Smooth muscle cell (in vitro differentiated cells): ENCODE measurements around the gene THOC7. TPM values are rescaled to one million over a fixed set of nuclear protein-coding genes. Genes with fewer than 3 reads are reported as not detected.

Experiments
- DNase-seq: peaks from one replicate; lab custom pipeline; 2025; ENCODE audit not compliant: unreplicated experiment; lab: John Stamatoyannopoulos, UW
- H2AFZ ChIP-seq: fragments of 200-600 bp; sonication (generic); 2 replicates; pipeline ENCODE4 v1.6.0; 2016; ENCODE audit warnings: antibody characterized with exemption, low read depth, mild to moderate bottlenecking
- H3F3A ChIP-seq: fragments of 200-600 bp; sonication (generic); 2 replicates; pipeline ENCODE4 v1.6.0; 2017; ENCODE audit warnings: antibody characterized with exemption, low read depth
- H3K27ac ChIP-seq: fragments of 200-600 bp; sonication (generic); 2 replicates; pipeline ENCODE4 v1.5.1; 2016; ENCODE audit warnings: low read depth, mild to moderate bottlenecking
- H3K27me3 ChIP-seq: fragments of 200-600 bp; sonication (generic); 2 replicates; pipeline ENCODE4 v1.6.1; 2016; ENCODE audit warnings: low read depth, mild to moderate bottlenecking
- H3K36me3 ChIP-seq: fragments of 200-600 bp; sonication (generic); 2 replicates; pipeline ENCODE4 v1.5.1; 2016; ENCODE audit warnings: low read depth
- H3K4me1 ChIP-seq: fragments of 200-600 bp; sonication (generic); 2 replicates; pipeline ENCODE4 v1.5.1; 2016; ENCODE audit warnings: low read depth
- H3K4me2 ChIP-seq: fragments of 200-600 bp; sonication (generic); 2 replicates; pipeline ENCODE4 v1.6.0; 2016; ENCODE audit warnings: mild to moderate bottlenecking
- H3K4me3 ChIP-seq: fragments of 200-600 bp; sonication (generic); 2 replicates; pipeline ENCODE4 v1.5.1; 2016; ENCODE audit warnings: mild to moderate bottlenecking
- H3K79me2 ChIP-seq: fragments of 200-600 bp; sonication (generic); 2 replicates; pipeline ENCODE4 v1.6.0; 2016; ENCODE audit warnings: low read depth, mild to moderate bottlenecking
- H3K9ac ChIP-seq: fragments of 200-600 bp; sonication (generic); 2 replicates; pipeline ENCODE4 v1.6.0; 2016; ENCODE audit warnings: low read depth
- H3K9me3 ChIP-seq: fragments of 200-600 bp; sonication (generic); replicated peaks from 2 replicates; pipeline ENCODE4 v1.5.1; 2016; ENCODE audit warnings: low read depth
- H4K20me1 ChIP-seq: fragments of 200-600 bp; sonication (generic); 2 replicates; pipeline ENCODE4 v1.6.0; 2016; ENCODE audit warnings: low read depth
- WGBS: methylation state at CpG from one replicate; pipeline ENCODE4 v1.1.7; 2016; ENCODE audit warnings: low lambda C conversion rate; 5-methylcytosine and 5-hydroxymethylcytosine counted together
- polyA plus RNA-seq: library from polyadenylated mRNA; unstranded; fragments of >200 nt; fragmentation: Nextera tagmentation; extraction: Ambion mirVana; gene quantifications from 2 replicates; pipeline ENCODE4 v1.2.1, GENCODE V29; 2016
- total RNA-seq: library from RNA; depleted of rRNA; stranded (reverse); fragments of >200 nt; gene quantifications from 2 replicates; pipeline ENCODE4 v1.2.3, GENCODE V29; 2014
- TF ChIP-seq, protein P1 (sequence below): fragments of 200-600 bp; sonication (generic); IDR thresholded peaks from 2 replicates; pipeline ENCODE4 v1.5.1; 2017; ENCODE audit warnings: borderline replicate concordance, mild to moderate bottlenecking, antibody characterized with exemption; ENCODE audit not compliant: insufficient read depth, poor library complexity, severe bottlenecking

Gene THOC7
- total and polyA plus RNA-seq, 2 experiments from 2014 or later = 57.3 to 59.9 TPM

DNA sequence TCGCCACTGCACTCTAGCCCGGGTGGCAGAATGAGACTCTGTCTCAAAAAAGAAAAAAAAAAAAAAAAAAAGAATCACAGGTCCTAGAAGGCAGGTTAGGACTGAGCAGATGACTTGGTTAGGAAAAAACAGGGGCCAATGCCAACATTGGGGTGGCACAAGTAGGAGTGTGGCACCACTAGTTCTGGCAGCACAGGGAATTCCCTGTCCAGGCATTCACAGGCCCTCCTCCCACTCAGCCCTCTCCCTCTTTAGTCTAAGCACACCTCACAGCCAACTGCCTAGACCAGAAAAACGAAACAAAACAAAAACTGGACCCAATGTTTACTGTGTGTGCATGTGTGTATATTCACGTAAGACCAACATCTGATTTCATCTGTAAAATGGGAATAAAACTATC lies 10.5 kb downstream of the THOC7 start:
- Histone ChIP-seq H3K27ac (no peak overlapping the region), H3K36me3 (no peaks in the 10 kb centered on the region), H3F3A (no peaks in the 10 kb centered on the region), H2AFZ (no peak overlapping the region), H3K9me3 (no peaks in the 10 kb centered on the region), H4K20me1 (peaks cover 27% of the 10 kb centered on the region), H3K4me3 (no peak overlapping the region), H3K27me3 (no peaks in the 10 kb centered on the region), H3K4me1 (no peaks in the 10 kb centered on the region), H3K9ac (no peak overlapping the region), H3K79me2 (peaks cover 27% of the 10 kb centered on the region), H3K4me2 (no peak overlapping the region)
- TF ChIP-seq, protein P1, sequence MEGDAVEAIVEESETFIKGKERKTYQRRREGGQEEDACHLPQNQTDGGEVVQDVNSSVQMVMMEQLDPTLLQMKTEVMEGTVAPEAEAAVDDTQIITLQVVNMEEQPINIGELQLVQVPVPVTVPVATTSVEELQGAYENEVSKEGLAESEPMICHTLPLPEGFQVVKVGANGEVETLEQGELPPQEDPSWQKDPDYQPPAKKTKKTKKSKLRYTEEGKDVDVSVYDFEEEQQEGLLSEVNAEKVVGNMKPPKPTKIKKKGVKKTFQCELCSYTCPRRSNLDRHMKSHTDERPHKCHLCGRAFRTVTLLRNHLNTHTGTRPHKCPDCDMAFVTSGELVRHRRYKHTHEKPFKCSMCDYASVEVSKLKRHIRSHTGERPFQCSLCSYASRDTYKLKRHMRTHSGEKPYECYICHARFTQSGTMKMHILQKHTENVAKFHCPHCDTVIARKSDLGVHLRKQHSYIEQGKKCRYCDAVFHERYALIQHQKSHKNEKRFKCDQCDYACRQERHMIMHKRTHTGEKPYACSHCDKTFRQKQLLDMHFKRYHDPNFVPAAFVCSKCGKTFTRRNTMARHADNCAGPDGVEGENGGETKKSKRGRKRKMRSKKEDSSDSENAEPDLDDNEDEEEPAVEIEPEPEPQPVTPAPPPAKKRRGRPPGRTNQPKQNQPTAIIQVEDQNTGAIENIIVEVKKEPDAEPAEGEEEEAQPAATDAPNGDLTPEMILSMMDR = no peak
- DNase-seq = no peak
- 91% methylated on average over 4 of the region's 4 CpGs for WGBS

DNA sequence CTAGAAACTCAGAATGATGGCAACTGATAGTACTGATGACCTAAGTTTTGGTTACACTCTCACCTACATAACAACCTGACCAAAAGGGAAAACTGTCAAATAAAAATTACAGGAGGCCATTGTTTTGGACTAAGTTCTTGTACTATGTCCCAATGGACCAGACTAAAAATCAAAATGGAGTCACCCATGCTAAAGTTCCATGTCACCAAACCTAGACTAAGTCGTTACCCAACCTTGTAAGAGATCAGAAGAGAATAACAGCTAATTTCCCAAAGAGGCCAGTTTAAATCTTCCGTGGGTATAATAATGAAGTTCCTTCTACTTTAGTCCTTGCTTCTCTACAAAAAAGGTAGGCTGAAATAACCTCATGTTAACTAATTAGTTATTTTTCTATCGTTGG lies 12.3 kb downstream of the THOC7 start:
- Histone ChIP-seq H4K20me1 (peaks cover 31% of the 10 kb centered on the region), H3K36me3 (no peaks in the 10 kb centered on the region), H3K9me3 (no peaks in the 10 kb centered on the region), H3F3A (no peaks in the 10 kb centered on the region), H2AFZ (no peak overlapping the region), H3K27ac (no peak overlapping the region), H3K27me3 (no peaks in the 10 kb centered on the region), H3K9ac (no peak overlapping the region), H3K4me1 (no peaks in the 10 kb centered on the region), H3K4me3 (no peak overlapping the region), H3K79me2 (peaks cover 17% of the 10 kb centered on the region), H3K4me2 (no peak overlapping the region)
- 95% methylated on average over 3 of the region's 3 CpGs for WGBS
- TF ChIP-seq, protein P1 = no peak
- DNase-seq = no peak

DNA sequence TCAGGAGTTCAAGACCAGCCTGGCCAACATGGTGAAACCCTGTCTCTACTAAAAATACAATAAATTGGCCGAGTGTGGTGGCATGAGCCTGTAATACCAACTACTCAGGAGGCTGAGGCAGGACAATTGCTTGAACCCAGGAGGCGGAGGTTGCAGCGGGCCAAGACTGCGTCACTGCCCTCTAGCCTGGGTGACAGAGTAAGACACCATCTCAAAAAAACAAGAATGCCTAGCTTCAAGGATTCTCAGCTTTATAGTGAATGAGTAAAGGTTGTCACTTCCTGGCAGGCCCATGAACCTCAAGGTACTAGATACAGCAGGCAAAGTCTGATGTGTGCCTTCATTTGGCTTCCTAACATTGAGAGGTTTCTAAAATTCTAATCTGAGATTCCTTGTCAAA lies 14.4 kb downstream of the THOC7 start:
- no peak for DNase-seq
- Histone ChIP-seq H3K4me2 (no peak overlapping the region), H2AFZ (no peak overlapping the region), H3K4me1 (no peaks in the 10 kb centered on the region), H3K27me3 (no peaks in the 10 kb centered on the region), H3K4me3 (no peak overlapping the region), H3K9me3 (no peaks in the 10 kb centered on the region), H3K79me2 (peaks cover 16% of the 10 kb centered on the region), H3K36me3 (no peaks in the 10 kb centered on the region), H4K20me1 (peaks cover 34% of the 10 kb centered on the region), H3K27ac (no peak overlapping the region), H3K9ac (no peak overlapping the region), H3F3A (no peaks in the 10 kb centered on the region)
- 98% methylated on average over 4 of the region's 4 CpGs for WGBS
- TF ChIP-seq, protein P1 = no peak

DNA sequence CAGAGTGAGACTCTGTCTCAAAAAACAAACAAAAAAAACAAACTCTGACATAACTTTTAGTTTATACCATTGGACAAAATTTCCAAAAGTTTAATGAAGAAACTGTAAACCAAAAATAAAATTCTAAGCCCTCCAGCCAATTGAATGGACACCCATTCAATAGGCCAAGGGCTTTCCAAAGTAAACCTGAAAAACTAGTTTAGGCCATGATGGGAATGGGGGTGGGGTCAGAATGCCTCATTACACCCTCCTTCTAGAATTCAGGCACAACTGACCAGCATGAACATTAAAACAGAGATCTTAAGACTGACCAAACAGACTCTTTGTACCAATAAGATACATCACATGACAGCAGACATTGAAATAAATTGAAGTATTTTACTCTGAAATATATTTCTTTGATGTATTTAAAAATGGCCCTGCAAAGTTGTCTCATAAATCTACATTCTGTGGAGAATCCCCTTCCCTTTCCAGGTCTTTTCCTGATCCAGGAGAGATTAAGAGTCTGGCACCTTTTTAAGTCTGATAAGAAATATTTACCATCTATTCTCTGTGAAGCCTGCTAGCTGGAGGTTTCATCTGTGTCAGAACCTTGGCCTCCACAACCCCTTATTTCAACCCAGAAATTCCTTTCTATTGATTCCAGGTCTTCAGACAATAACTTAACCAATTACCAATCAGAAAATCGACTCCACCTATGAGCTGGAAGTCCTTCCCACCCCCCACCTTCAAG lies 15.7 kb downstream of the THOC7 start:
- Histone ChIP-seq H3K4me1 (no peaks in the 10 kb centered on the region), H3K4me2 (no peak overlapping the region), H3K9me3 (no peaks in the 10 kb centered on the region), H3K27ac (no peak overlapping the region), H3K27me3 (no peaks in the 10 kb centered on the region), H3K4me3 (no peak overlapping the region), H3F3A (no peaks in the 10 kb centered on the region), H3K79me2 (peaks cover 16% of the 10 kb centered on the region), H3K9ac (no peak overlapping the region), H3K36me3 (no peaks in the 10 kb centered on the region), H2AFZ (no peak overlapping the region), H4K20me1 (peaks cover 31% of the 10 kb centered on the region)
- TF ChIP-seq, protein P1 = no peak
- 77% methylated on average over 1 of the region's 1 CpG for WGBS
- no peak for DNase-seq
